ENCODE results near the gene MED1.
"Not testable (repeated sequence)": the region's sequence is repeated elsewhere in the genome, so short reads cannot be mapped to it uniquely, and the experiment has no call there.

MED1 gene

DNA sequence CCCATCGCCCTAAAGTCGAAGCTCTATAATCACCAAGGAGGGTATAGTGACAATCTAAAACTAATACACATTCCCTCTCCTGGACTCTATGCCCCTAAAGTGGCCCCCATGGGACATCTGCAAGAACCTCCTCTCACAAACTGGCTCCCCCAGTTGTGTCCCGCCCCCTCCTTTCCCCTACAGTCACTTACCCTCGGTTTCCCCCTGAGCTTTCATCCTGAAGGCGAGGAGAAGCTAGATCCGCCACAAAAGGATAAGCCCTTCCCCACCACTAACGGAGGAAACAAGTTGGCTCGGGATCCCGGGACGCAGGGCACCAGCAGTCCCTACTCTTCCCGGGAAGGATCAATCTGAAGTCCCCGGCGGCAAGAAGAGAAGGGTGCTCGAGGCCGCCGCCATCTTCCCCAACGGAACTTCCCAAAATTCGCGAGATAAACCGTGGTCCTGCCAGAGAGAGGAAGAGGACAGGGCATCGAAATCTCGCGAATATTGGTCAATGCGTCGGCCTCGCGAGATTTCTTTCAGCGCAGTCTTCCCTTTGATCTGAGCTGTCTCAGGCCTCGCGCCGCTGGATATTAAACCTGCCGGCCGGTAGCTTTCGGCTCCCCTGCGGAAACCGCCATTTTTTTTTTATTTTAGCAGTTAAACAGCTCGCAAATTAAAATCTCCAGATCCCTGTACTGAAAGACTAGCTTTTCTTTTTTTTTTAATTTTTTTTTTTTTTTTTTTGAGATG is at the start of gene MED1:
Gene MED1, minus strand, starts transcription at position 417 of the 735 bp plus-strand sequence. Its CDS starts 201 bp downstream, at position 216.
- Mint-ChIP-seq H3K36me3 (ENCODE audit: low read depth) (peaks cover 40% of the 10 kb centered on the region), H3K27me3 (no peaks in the 10 kb centered on the region), H3K27ac (peak within 1 kb of the TSS; percentile 99), H3K9me3 (no peaks in the 10 kb centered on the region), H3K4me3 (peak within 1 kb of the TSS; percentile 99), H3K4me1 (ENCODE audit: low read depth) (peaks cover 35% of the 10 kb centered on the region)
- peak; percentile 90 for DNase-seq

GRCh38 chr17:39496921-39497320 is 45.9 kb upstream of the MED1 start:
- peaks cover 90% of the 10 kb centered on the region for H3K36me3 Mint-ChIP-seq (ENCODE audit: low read depth)
- H3K4me3 Mint-ChIP-seq; DNase-seq; H3K27me3 Mint-ChIP-seq; H3K4me1 Mint-ChIP-seq (ENCODE audit: low read depth); H3K9me3 Mint-ChIP-seq; H3K27ac Mint-ChIP-seq: not testable (repeated sequence)

DNA sequence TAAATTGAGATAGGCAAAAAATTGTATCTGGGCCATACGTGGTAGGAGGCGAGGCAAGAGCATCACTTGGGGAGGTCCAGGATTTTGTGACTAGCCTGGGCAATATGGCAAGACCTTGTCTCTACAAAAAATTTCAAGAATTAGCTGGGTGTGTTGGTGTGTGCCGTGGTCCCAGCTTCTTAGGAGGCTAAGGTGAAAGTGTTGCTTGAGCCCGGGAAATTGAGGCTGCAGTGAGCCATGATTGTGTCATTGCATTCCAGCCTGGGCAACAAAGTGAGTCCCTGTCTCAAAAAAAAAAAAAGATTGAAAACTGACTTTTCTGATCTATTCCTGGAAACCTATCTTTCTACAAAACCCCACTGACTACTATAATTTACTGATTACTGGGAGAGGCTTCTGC is 36.9 kb upstream of the MED1 start:
- H3K4me1 Mint-ChIP-seq (ENCODE audit: low read depth): peaks cover 11% of the 10 kb centered on the region
- H3K27me3 Mint-ChIP-seq: no peaks in the 10 kb centered on the region
- H3K4me3 Mint-ChIP-seq: no peak overlapping the region
- DNase-seq: no peak
- no peaks in the 10 kb centered on the region for H3K9me3 Mint-ChIP-seq
- peak overlapping the region; percentile 55 for H3K27ac Mint-ChIP-seq
- H3K36me3 Mint-ChIP-seq (ENCODE audit: low read depth): peaks cover 75% of the 10 kb centered on the region

DNA sequence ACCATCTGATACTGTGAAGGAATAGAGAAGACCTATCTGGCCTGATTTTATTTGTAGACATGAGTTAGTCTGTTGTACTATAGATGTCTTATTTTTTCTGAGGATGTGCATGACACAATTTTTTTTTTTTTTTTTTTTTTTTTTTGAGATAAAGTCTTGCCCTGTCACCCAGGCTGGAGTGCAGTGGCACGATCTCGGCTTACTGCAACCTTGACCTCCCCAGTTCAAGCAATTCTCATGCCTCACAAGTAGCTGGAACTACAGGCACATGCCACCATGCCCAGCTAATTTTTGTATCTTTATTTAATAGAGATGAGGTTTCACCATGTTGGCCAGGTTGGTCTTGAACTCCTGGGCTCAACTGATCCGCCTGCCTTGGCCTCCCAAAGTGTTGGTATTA is 36.4 kb upstream of the MED1 start:
- Mint-ChIP-seq H3K36me3 (ENCODE audit: low read depth) (peaks cover 73% of the 10 kb centered on the region), H3K27ac (peak overlapping the region; percentile 78), H3K4me1 (ENCODE audit: low read depth) (peaks cover 11% of the 10 kb centered on the region)
- H3K27me3 Mint-ChIP-seq, DNase-seq, H3K4me3 Mint-ChIP-seq, H3K9me3 Mint-ChIP-seq: not testable (repeated sequence)

DNA sequence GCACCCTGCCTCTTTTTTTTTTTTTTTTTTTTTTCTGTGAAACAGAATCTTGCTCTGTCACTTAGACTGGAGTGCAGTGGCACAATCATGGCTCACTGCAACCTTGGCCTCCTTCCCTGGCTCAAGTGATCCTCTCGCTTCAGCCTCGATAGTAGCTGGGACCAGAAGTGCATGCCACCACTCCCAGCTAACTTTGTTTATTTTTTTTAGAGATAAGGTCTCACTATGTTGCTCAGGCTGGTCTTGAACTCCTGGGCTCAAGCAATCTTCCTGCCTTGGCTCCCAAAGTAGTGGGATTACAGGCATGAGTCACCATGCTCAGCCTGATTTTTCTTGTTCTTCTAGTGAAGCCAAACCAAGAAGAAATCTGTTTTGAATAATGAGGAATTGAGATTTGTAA is 35.2 kb upstream of the MED1 start:
- DNase-seq: no peak
- H3K36me3 Mint-ChIP-seq (ENCODE audit: low read depth): peaks cover 75% of the 10 kb centered on the region
- no peak overlapping the region for H3K27ac Mint-ChIP-seq
- no peaks in the 10 kb centered on the region for H3K27me3 Mint-ChIP-seq
- H3K4me1 Mint-ChIP-seq (ENCODE audit: low read depth): peaks cover 11% of the 10 kb centered on the region
- H3K9me3 Mint-ChIP-seq: no peaks in the 10 kb centered on the region
- no peak overlapping the region for H3K4me3 Mint-ChIP-seq

- Mint-ChIP-seq H3K4me3 (no peak overlapping the region), H3K27ac (no peak overlapping the region), H3K27me3 (no peaks in the 10 kb centered on the region), H3K9me3 (no peaks in the 10 kb centered on the region), H3K36me3 (ENCODE audit: low read depth) (peaks cover 73% of the 10 kb centered on the region), H3K4me1 (ENCODE audit: low read depth) (peaks cover 11% of the 10 kb centered on the region)
- DNase-seq: no peak
These were observed 34.5 kb upstream of the MED1 start for GRCh38 chr17:39485555-39485954.

DNA sequence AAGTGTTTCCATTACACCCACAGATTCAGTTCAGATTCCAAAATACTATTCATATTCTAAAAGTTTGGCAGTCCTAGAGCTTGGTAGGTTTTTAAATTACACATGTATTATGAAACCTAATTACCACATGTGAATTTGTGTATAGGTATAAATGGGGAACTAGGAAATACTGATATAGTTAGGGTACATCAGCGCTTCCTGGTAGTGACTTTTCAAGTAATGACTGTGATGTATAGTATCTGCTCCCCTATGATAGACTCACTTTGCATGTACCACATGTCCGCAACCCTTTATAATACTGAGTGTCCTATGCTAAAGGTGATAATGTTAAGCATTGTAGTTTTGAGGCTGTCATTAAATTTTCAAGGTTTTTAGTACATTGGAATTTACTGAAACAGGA is 33.1 kb upstream of the MED1 start:
- Mint-ChIP-seq H3K4me3 (no peak overlapping the region), H3K4me1 (ENCODE audit: low read depth) (peaks cover 11% of the 10 kb centered on the region), H3K27me3 (no peaks in the 10 kb centered on the region), H3K9me3 (no peaks in the 10 kb centered on the region), H3K36me3 (ENCODE audit: low read depth) (peaks cover 80% of the 10 kb centered on the region), H3K27ac (no peak overlapping the region)
- DNase-seq: no peak

DNA sequence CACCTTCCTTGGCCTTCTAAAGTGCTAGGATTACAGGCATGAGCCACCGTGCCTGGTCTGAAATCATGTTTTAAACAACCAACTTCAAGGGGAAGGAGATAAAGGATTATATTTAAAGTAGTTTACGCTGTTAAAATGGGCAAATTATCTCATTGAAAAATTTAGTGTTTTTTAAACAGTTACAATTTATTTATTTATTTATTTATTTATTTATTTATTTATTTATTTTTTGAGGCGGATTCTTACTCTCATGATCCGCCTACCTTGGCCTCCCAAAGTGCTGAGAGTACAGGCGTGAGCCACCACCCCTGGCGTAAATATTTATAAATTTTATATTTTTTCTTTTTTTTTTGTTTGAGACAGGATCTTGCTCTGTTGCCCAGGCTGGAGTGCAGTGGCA is 32.4 kb upstream of the MED1 start:
- no peaks in the 10 kb centered on the region for H3K9me3 Mint-ChIP-seq
- H3K4me1 Mint-ChIP-seq (ENCODE audit: low read depth): peaks cover 11% of the 10 kb centered on the region
- DNase-seq: no peak
- H3K27ac Mint-ChIP-seq: no peak overlapping the region
- peaks cover 80% of the 10 kb centered on the region for H3K36me3 Mint-ChIP-seq (ENCODE audit: low read depth)
- no peaks in the 10 kb centered on the region for H3K27me3 Mint-ChIP-seq
- H3K4me3 Mint-ChIP-seq: no peak overlapping the region

DNA sequence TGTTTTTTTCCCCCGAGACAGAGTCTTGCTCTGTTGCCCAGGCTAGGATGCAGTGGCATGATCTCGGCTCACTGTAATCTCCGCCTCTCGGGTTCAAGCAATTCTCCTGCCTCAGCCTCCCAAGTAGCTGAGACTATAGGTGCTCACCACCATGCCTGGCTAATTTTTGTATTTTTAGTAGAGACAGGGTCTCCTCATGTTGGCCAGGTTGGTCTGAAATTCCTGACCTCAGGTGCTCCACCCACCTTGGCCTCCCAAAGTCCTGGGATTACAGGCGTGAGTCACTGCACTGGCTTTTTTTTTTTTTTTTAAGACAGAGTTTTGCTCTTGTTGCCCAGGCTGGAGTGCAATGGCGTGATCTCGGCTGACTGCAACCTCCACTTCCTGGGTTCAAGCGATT is 28.6 kb upstream of the MED1 start:
- H3K4me3 Mint-ChIP-seq; H3K4me1 Mint-ChIP-seq (ENCODE audit: low read depth); H3K27ac Mint-ChIP-seq; H3K27me3 Mint-ChIP-seq; DNase-seq; H3K9me3 Mint-ChIP-seq: not testable (repeated sequence)
- H3K36me3 Mint-ChIP-seq (ENCODE audit: low read depth): peaks cover 75% of the 10 kb centered on the region

- H3K27ac Mint-ChIP-seq: no peak overlapping the region
- no peak for DNase-seq
- peaks cover 73% of the 10 kb centered on the region for H3K36me3 Mint-ChIP-seq (ENCODE audit: low read depth)
- no peaks in the 10 kb centered on the region for H3K27me3 Mint-ChIP-seq
- no peaks in the 10 kb centered on the region for H3K9me3 Mint-ChIP-seq
- no peak overlapping the region for H3K4me3 Mint-ChIP-seq
- peaks cover 8% of the 10 kb centered on the region for H3K4me1 Mint-ChIP-seq (ENCODE audit: low read depth)
These were observed 22.2 kb upstream of the MED1 start for GRCh38 chr17:39473310-39473709.

- DNase-seq, H3K27ac Mint-ChIP-seq, H3K27me3 Mint-ChIP-seq, H3K9me3 Mint-ChIP-seq, H3K4me3 Mint-ChIP-seq: not testable (repeated sequence)
- Mint-ChIP-seq H3K4me1 (ENCODE audit: low read depth) (peaks cover 38% of the 10 kb centered on the region), H3K36me3 (ENCODE audit: low read depth) (peaks cover 82% of the 10 kb centered on the region)
These were observed 17.5 kb upstream of the MED1 start for GRCh38 chr17:39468610-39469009.

DNA sequence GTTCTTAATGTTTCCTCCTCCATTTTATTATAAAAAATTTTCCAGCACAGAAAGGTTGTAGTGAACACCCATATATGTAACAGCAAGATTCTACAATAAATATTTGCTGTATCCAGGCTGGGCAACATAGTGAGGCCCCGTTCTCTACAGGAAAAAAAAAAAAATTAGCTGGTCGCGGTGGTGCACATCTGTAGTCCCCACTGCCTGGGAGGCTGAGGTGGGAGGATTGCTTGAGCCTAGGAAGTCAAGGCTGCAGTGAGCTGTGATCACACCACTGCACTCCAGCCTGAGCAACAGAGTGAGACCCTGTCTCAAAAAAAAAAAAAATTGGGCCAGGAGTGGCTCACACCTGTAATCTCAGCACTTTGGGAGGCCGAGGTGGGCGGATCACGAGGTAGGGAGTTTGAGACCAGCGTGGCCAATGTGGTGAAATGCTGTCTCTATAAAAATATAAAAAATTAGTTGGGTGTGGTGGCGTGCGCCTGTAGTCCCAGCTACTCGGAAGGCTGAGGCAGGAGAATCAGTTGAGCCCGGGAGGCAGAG is 13.6 kb upstream of the MED1 start:
- Mint-ChIP-seq H3K4me1 (ENCODE audit: low read depth) (peaks cover 42% of the 10 kb centered on the region), H3K4me3 (peak overlapping the region; percentile 89), H3K36me3 (ENCODE audit: low read depth) (peaks cover 72% of the 10 kb centered on the region), H3K27ac (peak overlapping the region; percentile 79)
- H3K27me3 Mint-ChIP-seq, H3K9me3 Mint-ChIP-seq, DNase-seq: not testable (repeated sequence)

- peaks cover 58% of the 10 kb centered on the region for H3K36me3 Mint-ChIP-seq (ENCODE audit: low read depth)
- peak overlapping the region; percentile 98 for H3K27ac Mint-ChIP-seq
- DNase-seq: peak; percentile 35
- peak overlapping the region; percentile 89 for H3K4me3 Mint-ChIP-seq
- no peaks in the 10 kb centered on the region for H3K27me3 Mint-ChIP-seq
- no peaks in the 10 kb centered on the region for H3K9me3 Mint-ChIP-seq
- H3K4me1 Mint-ChIP-seq (ENCODE audit: low read depth): peaks cover 42% of the 10 kb centered on the region
These were observed 11.7 kb upstream of the MED1 start for GRCh38 chr17:39462631-39463375.

DNA sequence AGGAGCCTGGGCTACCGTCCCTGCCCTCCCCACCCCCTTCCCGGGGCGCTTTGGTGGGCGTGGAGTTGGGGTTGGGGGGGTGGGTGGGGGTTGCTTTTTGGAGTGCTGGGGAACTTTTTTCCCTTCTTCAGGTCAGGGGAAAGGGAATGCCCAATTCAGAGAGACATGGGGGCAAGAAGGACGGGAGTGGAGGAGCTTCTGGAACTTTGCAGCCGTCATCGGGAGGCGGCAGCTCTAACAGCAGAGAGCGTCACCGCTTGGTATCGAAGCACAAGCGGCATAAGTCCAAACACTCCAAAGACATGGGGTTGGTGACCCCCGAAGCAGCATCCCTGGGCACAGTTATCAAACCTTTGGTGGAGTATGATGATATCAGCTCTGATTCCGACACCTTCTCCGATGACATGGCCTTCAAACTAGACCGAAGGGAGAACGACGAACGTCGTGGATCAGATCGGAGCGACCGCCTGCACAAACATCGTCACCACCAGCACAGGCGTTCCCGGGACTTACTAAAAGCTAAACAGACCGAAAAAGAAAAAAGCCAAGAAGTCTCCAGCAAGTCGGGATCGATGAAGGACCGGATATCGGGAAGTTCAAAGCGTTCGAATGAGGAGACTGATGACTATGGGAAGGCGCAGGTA is 11.0 kb upstream of the MED1 start:
- no peaks in the 10 kb centered on the region for H3K9me3 Mint-ChIP-seq
- no peaks in the 10 kb centered on the region for H3K27me3 Mint-ChIP-seq
- peak overlapping the region; percentile 89 for H3K4me3 Mint-ChIP-seq
- peak overlapping the region; percentile 98 for H3K27ac Mint-ChIP-seq
- peaks cover 35% of the 10 kb centered on the region for H3K4me1 Mint-ChIP-seq (ENCODE audit: low read depth)
- no peak for DNase-seq
- H3K36me3 Mint-ChIP-seq (ENCODE audit: low read depth): peaks cover 51% of the 10 kb centered on the region
